ENCODE measurements around the gene EXO5.
"Not testable (repeated sequence)": the region's sequence is repeated elsewhere in the genome, so short reads cannot be mapped to it uniquely, and the experiment has no call there.

The EXO5 gene

GRCh38 chr1:40508375-40509341, at the start of gene EXO5:
Gene EXO5 (plus strand): TSS chr1:40508767. CDS start chr1:40514545, 5,778 bp downstream.
- DNase-seq: peak; percentile 83

- DNase-seq: no peak
Measured at GRCh38 chr1:40462956-40463590, 45.5 kb upstream of the EXO5 start.

DNA sequence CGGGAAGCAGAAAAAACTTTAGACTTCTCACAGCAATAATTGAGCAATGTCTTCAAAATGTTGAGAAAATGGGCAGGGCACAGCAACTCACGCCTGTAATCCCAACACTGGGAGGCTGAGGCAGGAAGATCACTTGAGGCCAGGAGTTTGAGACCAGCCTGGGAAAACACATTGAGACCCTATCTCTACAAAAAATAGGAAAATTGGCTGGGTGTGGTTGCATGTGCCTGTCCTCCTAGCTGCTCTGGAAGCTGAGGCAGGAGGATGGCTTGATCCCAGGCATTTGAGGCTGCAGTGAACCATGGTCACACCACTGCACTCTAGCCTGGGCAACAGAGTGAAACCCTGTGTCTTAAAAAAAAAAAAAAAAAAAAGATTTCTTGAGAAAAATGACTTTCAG, 39.2 kb upstream of the EXO5 start:
- no peak for DNase-seq

DNA sequence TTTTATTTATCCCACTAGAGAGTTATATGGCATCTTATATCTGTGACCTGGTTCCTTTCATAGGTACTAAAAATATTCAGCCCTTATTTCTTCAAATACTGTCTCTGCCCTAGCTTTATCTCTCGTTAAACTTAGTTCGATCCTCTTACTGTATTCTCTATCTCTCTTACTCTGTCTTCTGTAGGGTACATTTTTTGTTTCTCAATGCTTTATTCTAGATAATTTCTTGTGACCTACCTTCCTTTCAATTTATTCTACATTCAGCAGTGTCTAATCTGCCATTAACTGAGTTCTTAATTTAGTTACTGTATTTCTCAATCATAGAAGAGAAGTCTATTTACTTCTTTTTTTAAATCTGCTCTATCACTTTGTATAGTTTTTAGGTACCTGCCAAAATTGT, 33.3 kb upstream of the EXO5 start:
- no peak for DNase-seq

- peak; percentile 78 for DNase-seq
Measured at GRCh38 chr1:40476924-40477677, 31.5 kb upstream of the EXO5 start, which contains the start of gene ZFP69. Gene ZFP69 (plus strand): TSS chr1:40477290. CDS start chr1:40479362, 2,072 bp downstream.

DNA sequence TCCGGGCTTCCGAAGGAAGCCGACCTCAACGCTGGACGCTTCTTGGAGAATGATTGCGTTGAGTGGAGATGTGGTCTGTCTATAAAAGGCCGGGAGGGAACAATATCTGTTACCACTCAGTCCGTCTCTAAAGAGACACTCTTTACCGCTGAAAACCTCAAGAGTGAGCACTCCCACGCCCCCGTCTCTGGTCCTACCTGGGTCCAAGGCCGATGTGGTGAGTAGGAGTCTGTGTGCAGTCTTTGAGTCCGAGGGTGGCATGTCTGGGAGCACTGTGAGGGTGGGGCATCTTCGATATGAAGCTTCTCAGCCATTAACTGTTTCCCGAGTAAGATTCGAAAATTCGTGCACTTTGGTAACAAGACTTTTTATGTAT, 30.9 kb upstream of the EXO5 start:
- peak; percentile 40 for DNase-seq

DNA sequence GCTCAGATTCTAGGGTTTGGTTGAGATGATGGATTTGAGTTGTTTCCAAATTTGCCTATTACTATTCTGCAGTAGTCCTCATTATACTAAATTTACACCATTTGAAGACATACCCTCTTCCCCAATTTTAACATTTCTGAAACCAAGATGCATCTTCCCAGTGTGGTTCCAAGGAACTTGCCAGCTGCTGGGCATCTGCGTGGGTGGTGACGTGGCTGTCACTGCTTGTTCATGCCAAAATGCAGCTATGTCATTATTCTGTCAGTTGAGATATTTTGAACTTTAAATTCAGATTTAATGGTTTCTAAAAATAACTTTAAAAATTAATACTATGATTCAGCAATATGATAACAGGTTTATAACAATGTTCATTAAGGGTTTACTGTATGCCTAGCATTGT, 30.3 kb upstream of the EXO5 start:
- no peak for DNase-seq

DNA sequence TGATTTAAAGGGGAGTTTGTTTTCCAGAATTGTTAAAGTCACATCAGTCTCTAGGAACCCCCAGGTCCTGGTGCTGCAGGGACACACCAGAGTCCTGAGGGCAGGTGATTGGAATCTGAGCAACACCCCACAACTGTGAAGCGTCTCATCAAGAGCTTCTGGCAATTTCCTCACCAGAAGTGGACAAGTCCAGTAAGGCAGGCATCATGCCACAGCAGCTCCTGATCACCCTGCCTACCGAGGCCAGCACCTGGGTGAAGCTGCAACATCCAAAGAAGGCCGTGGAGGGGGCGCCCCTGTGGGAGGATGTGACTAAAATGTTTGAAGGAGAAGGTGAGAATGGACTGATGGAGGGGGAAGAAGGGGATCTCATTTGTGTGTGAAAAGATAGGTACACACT, 29.4 kb upstream of the EXO5 start:
- no peak for DNase-seq

GRCh38 chr1:40495315-40495903, 13.2 kb upstream of the EXO5 start:
- DNase-seq: no peak

GRCh38 chr1:40502651-40503050, 5.9 kb upstream of the EXO5 start:
- DNase-seq: not testable (repeated sequence)

DNA sequence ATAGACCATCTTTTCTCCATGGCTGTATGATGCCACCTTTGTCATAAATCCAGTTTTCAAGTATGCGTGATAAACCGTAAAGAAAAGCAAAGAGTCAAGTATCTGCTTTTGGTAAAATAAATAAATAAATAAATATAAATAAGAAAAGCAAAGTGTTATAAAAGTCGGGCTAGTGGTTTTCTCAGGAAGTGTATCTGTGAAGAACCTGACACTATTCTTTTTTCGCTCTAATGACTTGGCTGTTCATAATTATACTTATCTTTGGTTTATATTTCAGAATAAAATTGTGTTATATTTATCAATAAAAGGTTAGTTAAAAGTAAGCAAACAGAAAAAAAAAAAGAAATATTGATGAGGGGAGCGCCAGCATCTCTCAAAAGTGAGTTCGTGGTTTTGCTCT, 594 bp upstream of the EXO5 start:
- DNase-seq: no peak

GRCh38 chr1:40519517-40519916, 10.9 kb downstream of the EXO5 start:
- no peak for DNase-seq

DNA sequence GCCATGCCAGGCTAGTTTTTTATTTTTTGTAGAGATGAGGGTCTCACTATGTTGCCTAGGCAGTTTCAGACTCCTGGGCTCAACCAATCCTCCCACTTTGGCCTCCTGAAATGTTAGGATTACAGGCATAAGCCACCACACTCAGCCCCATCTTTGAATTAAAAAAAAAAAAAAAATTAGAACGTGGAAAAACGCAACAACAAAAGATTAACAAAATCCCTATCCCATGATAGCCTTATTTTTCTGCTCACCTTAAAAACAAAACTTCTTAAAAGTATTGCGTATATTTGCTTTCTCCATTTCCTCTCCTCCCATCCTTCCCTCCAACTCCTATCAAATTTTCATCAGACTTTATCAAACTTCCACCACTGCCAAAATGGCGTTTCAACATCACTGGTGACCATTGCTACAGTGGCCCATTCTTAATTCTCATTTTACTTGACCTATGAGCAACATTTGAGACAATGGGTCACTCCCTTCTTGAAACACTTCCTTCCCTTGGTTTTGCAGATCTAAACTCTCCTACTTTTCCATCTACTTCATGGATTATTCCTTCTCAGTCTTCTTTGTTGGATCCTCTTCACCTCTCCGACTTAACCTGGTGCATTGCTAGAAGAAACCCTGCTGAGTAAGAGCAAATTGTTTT, 22.3 kb downstream of the EXO5 start:
- no peak for DNase-seq

- peak; percentile 96 for DNase-seq
Measured at GRCh38 chr1:40531381-40532061, 23.0 kb downstream of the EXO5 start, which contains the start of gene ZNF684. Gene ZNF684 (plus strand): TSS chr1:40531637. CDS start chr1:40533167, 1,530 bp downstream.

DNA sequence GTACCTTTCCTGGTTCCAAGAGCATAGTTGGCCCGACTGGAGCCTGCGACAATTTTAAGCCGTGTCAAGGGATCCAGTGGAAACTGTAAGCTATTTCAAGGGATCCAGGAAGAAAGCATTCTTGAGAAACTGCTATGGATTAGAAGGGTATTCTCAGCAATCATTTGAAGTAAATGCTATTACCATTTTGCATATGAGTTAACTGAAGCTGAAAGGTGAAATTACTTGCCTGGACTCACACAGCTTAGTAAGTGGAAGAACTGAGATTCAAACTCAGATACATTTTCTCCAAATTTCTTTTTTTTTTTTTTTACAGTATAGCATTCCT, 23.5 kb downstream of the EXO5 start:
- DNase-seq: no peak

DNA sequence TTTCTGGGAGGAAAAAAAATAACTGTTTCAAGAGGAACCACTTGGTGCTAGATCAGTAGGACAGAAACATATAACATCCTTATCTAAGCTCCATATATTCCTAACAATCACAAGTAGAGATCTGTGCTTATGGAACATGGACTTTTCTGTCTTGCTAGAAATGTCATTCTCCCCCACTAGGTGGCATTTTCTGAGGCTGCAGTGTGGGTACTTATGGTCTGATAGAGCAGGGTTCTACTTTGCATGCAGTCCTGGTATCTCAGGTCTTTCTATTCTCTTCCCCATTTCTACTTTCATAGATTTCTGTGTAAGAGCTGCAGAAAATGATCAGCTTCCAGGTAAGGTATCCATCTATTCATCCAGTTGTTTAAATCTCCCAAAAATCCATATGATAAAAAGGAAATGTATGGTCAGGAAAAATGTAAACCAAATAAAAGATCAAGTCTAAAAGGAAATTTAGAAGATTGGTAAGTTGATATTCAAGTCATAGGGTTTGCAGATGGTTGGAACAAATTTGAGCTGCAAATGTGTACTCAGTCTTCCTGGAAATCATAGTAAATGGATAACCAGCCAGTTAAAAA, 24.4 kb downstream of the EXO5 start:
- peak; percentile 65 for DNase-seq

DNA sequence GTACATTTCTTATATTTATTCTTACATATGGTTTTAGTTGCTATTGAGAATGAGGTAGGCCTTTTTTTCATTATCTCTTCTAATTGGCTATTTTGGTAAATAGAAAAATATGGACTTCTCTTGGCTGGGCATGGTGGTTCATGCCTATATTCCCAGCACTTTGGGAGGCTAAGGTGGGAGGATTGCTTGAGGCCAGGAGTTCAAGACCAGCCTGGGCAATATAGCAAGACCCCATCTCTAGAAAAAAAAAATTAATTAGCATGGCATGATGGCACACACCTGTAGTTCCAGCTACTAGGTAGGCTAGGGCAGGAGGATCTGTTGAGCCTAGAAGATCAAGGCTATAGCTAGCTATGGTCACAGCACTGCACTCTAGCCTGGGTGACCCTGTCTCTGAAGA, 26.0 kb downstream of the EXO5 start:
- no peak for DNase-seq

- DNase-seq: no peak
Measured at GRCh38 chr1:40535732-40536131, 27.2 kb downstream of the EXO5 start.

DNA sequence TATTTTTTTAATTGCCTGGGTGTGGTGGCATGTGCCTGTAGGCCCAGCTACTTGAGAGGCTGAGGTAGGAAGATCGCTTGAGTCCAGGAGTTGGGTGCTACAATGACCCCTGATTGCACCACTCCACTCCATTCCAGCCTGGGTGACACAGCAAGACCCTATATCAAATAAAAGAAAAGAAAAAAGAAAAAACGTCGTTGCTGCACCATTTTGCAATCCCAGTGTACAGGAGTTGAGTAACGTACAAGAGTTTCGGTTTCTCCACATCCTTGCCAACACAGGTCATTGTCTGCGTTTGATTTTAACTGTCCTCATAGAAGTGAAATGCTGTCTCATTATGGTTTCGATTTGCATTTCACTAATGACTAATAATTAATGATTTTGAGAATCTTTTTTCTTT, 30.8 kb downstream of the EXO5 start:
- no peak for DNase-seq

- no peak for DNase-seq
Measured at GRCh38 chr1:40546957-40547356, 38.4 kb downstream of the EXO5 start.

DNA sequence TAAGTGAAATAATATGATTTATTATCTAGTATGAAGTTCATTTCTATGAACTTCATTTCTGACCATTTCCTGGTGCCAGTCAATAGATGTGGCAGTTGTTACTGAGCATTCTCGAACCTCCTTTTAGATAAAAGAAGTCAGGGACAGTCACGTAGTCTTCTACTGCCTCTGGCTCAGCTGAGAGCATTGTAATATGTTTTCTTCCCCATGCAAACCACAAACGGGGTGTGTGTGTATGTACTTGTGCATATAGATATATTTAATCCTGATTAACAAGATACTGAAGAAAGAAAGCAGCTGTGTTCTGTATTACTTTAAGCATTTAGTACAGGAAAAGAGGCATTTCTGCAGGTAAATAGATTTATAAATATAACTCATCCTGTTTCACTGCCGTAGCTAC, 44.5 kb downstream of the EXO5 start:
- no peak for DNase-seq

- not testable (repeated sequence) for DNase-seq
Measured at GRCh38 chr1:40554807-40555206, 46.2 kb downstream of the EXO5 start.
